Measurements from ENCODE around the gene NELFE.
"Not testable (repeated sequence)": the region's sequence is repeated elsewhere in the genome, so short reads cannot be mapped to it uniquely, and the experiment has no call there.

Gene NELFE, protein sequence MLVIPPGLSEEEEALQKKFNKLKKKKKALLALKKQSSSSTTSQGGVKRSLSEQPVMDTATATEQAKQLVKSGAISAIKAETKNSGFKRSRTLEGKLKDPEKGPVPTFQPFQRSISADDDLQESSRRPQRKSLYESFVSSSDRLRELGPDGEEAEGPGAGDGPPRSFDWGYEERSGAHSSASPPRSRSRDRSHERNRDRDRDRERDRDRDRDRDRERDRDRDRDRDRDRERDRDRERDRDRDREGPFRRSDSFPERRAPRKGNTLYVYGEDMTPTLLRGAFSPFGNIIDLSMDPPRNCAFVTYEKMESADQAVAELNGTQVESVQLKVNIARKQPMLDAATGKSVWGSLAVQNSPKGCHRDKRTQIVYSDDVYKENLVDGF

DNA sequence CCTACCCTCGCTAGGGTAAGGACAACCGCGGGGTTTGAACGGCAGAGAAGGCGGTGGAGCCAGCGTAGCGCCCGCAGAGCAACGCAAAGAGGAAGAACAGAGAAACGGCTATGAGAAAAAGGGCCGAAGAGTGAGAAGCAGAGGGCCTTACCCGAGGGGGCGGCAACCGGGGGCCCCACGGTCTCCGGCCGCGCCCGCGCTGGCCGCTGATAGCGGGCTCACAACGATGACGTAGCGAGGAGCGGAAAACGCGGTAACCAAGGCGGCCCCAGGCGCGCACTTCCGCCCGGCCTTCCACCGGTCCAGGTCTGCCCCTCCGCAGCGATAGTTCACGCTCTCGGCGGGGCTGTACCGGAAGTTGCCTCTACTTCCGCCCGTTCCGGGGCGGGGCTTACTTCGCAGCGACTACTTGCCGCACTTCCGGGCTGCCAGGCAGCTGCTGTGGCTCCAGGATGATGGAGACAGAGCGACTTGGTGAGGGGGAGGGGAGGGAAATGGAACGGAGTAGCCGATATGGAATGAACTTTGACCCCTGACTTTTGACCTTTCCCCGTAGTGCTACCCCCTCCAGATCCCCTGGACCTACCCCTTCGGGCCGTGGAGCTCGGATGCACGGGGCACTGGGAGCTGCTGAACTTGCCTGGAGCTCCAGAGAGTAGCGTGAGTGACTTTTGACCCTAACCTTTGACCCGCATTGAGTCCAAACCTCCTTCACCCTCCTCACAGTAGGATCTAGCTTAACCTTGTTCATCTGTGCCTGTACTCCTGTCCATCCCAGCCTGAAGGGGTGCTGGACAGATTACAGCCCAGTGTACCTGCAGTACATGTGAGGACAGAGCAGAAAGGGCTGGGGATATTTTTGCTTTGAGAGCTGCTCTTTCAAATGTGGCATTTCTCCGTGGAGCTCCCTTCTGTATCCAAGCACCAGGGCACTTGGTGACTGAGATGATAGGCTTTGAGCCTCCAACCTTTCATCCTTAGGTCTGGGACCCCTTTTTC, at the start of gene NELFE, which contains the start of gene SKIC2:
TSS of gene NELFE (minus strand) at position 231 of the 999 bp plus-strand sequence. CDS start 525 bp downstream, outside the sequence.
TSS of gene SKIC2 (plus strand) at position 435 of the 999 bp plus-strand sequence. CDS start at position 453, 18 bp downstream.
- peak; percentile 95 to 98 (median 97) for DNase-seq

DNA sequence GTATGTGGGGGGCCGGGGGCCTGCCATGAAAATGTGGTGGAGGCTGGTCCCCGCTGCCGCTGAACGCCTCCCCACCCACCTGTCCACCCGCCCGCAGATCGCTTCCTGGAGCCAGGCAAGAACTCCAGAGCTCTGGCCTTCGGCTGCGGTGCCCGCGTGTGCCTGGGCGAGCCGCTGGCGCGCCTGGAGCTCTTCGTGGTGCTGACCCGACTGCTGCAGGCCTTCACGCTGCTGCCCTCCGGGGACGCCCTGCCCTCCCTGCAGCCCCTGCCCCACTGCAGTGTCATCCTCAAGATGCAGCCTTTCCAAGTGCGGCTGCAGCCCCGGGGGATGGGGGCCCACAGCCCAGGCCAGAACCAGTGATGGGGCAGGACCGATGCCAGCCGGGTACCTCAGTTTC, 49.3 kb upstream of the NELFE start:
- DNase-seq, result not testable (repeated sequence)

DNA sequence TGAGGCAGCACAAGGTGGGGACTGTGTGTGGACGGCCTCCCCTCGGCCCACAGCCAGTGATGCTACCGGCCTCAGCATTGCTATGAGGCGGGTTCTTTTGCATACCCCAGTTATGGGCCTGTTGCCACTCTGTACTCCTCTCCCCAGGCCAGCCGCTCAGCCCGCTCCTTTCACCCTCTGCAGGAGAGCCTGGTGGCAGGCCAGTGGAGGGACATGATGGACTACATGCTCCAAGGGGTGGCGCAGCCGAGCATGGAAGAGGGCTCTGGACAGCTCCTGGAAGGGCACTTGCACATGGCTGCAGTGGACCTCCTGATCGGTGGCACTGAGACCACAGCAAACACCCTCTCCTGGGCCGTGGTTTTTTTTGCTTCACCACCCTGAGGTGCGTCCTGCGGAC, 48.3 kb upstream of the NELFE start:
- not testable (repeated sequence) for DNase-seq

DNA sequence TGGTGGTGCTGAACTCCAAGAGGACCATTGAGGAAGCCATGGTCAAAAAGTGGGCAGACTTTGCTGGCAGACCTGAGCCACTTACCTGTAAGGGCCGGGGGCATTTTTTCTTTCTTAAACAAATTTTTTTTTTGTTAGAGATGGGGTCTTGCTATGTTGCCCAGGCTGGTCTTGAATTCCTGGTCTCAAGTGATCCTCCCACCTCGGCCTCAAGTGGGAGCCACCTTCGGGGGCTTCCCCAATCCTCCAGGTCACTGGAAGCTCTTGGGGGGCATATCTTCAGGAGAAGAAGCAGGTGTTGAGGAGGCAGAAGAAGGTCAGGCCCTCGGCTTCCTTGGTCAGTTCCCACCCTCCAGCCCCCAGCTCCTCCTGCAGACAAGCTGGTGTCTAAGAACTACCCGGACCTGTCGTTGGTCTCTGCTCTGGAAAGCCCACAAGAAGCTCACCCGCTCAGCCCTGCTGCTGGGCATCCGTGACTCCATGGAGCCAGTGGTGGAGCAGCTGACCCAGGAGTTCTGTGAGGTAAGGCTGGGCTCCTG, 47.3 kb upstream of the NELFE start:
- not testable (repeated sequence) for DNase-seq

DNA sequence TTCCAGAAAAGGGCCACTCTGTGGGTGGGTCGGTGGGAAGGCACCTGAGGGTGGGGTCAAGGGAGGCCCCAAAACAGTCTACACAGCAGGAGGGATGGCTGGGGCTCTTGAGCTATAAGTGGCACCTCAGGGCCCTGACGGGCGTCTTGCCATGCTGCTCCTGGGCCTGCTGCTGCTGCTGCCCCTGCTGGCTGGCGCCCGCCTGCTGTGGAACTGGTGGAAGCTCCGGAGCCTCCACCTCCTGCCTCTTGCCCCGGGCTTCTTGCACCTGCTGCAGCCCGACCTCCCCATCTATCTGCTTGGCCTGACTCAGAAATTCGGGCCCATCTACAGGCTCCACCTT, 46.7 kb upstream of the NELFE start:
- not testable (repeated sequence) for DNase-seq

DNA sequence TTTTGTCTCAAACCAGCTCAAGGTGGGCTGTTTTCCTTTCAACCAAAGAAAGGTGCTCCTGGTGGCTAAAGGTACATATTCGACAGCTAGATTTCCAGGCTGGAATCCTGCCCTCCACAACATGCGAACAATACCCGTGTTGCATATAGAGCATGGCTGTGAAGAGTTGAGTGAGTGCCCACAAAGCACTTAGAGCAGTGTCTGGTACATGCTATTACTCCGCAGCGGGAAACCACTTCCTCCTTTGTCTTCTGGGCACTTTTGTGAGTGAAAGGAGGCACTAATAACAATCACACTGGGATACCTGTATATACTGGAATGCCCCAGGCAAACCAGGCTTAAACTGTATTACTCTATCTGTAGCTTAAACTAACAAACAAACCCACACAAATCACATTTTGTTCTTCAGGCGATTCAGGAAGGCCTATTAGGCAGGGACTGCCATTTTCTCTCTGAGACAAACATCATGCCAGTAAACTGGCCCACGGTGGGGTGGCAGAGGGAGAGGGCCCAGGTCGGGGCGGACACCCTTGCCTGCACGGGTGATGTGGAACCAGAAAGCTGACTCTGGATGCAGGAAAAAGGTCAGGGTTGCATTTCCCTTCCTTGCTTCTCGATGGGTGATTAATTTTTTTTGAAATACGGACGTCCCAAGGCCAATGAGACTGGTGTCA, 46.2 kb upstream of the NELFE start:
- peak in 1 of 6 experiments; percentile 33 for DNase-seq

DNA sequence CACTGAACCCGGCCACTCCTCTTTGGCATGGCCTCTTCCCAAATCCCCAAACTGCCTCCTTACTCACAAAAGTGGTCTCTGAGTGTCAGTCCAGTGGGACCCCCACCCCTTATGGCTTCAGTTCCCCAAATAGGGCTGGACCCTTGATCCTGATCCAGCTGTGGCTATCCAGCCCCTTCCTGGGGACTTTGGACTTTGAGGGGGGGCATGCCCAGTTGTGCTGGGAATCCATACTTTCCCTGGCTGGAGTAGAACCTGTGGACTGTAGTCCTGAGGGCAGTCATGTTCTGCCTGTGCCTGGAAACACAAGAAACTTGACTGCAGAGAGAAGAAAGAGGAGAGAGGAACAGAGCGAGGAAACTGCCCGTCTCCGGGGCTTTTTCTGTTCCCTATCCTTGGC, 45.6 kb upstream of the NELFE start:
- DNase-seq, result not testable (repeated sequence)

DNA sequence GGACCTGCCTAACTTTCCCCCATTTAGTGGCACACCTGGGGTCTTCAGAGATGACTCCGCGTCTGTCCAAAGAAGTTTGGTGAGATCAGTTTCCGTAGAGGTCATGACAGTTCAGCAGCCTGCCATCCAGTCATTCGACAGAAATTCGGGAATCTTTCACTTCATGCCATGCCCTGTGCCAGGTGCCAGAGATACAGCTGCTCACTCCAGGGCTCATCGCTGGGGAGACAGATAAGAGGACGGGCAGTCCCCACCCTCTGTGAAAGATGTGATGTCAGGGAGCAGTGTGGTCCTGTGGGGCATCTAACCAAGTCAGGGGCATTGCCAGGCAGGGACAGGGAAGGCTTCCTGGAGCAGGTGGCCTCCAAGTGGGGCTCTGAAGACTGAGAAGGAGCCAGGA, 44.5 kb upstream of the NELFE start:
- not testable (repeated sequence) for DNase-seq

DNA sequence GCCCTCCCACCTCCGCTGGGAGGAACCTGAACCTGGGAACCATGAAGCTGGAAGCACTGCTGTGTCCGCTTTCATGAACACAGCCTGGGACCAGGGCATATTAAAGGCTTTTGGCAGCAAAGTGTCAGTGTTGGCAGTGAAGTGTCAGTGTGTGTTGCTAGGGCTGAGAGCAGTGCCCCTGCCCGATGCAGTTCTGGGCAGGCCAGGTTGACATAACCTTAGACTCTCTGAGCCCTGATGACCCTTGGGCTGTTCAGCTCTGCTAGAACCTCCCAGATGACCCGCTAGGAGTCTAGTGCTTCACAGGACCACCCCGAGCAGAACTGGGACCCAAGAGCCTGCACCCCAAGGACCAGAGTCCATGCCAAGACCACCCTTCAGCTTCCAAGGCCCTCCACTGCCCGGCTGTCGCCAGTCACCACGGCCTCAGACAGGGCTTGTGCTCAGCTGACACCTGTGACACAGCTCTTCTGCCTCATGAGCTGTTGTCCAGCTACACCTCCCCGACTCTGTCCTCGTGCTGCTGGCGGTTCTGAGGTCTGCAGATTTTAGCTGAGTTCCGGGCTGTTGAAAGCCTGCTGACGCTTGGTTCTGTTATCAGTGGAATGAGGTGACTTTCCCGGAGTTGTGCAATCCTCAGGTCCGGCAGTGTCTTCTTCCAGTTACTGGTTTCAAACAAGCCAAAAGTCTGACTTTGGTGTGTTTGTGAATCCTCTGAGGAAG, 43.9 kb upstream of the NELFE start:
- DNase-seq, result not testable (repeated sequence)

DNA sequence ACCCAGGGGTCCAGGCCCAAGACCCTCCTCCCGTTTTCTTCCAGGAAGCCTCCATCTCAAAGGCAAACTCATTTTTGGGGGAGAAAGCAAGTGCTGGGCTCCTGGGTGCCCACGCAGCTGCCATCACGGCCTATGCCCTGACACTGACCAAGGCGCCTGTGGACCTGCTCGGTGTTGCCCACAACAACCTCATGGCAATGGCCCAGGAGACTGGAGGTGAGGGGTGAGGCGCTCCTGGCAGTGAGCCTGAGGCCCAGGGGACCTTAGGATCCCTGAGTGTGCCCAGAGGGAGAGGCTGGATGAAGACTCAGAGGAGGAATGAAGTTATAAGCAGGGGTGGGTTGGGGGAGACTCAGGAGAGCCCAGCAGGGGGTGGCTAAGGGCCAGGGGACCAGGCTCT, 37.6 kb upstream of the NELFE start:
- not testable (repeated sequence) for DNase-seq

DNA sequence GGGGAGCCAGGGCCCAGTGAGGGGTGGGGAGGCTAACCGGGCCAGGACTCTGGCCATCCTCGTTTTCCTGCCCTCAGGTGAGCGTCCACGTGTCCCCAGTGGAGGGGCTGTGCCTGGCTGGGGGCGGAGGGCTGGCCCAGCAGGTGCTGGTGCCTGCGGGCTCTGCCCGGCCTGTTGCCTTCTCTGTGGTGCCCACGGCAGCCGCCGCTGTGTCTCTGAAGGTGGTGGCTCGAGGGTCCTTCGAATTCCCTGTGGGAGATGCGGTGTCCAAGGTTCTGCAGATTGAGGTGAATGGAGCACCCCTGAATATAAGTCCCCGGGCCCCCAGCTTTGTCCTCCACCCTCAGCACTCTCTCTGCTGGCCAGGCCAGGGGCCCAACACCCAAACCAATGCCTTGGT, 35.6 kb upstream of the NELFE start:
- DNase-seq, result not testable (repeated sequence)

DNA sequence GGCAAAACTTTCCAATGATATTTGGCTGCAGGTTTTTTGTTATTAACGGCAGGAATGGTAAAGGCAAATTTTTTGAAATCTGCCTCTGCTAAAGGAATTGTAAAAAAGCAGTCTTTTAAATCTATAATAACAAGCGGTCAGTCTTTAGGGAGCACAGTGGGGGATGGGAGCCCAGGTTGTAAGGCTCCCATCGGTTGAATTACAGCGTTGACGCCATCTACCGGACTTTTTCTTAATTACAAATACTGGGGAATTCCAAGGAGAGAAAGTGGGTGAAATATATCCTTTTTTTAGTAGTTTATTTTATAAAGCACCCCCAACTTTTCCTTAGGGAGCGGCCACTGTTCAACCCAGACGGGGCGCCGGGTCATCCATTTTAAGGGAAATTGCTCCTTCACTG, 30.6 kb upstream of the NELFE start:
- DNase-seq, result not testable (repeated sequence)

DNA sequence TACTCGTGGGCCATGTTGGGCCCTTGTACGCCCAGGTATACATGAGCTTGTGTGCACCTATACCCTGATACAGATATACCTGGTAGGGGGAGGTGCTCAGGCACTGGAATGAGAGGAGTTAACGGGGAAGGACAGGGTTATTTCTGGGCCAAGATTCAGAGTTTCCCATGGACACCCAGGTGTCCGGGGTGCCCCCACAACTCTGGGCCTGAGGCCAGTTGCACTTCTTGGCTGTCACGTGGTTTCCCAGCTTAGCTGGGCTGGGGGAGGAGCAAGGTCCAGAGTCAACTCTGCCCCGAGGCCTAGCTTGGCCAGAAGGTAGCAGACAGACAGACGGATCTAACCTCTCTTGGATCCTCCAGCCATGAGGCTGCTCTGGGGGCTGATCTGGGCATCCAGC, 23.0 kb upstream of the NELFE start, which contains the start of gene C4A:
TSS of gene C4A (plus strand) at position 314 of the 400 bp plus-strand sequence. CDS start at position 365, 51 bp downstream.
- DNase-seq, result not testable (repeated sequence)

DNA sequence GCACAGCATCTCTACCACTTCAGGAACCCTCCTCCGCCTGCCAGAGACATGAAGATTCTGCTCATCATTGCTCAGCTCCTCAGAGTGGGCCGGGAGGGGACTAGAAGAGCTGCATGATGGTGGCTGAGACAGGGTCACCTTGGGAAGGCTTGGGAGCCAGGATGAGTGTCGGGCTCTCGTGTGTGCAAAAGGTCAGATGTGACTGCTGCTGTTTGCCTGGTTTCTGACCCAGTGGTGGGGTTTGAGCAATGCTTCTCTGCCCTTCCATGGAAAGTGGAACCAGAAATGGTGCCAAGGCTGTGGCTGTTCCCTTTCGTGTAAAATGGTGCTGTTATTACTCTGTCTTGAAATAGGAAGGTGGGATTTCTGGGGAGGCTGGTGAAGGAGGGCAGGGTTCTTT, 22.2 kb upstream of the NELFE start:
- DNase-seq, result not testable (repeated sequence)

DNA sequence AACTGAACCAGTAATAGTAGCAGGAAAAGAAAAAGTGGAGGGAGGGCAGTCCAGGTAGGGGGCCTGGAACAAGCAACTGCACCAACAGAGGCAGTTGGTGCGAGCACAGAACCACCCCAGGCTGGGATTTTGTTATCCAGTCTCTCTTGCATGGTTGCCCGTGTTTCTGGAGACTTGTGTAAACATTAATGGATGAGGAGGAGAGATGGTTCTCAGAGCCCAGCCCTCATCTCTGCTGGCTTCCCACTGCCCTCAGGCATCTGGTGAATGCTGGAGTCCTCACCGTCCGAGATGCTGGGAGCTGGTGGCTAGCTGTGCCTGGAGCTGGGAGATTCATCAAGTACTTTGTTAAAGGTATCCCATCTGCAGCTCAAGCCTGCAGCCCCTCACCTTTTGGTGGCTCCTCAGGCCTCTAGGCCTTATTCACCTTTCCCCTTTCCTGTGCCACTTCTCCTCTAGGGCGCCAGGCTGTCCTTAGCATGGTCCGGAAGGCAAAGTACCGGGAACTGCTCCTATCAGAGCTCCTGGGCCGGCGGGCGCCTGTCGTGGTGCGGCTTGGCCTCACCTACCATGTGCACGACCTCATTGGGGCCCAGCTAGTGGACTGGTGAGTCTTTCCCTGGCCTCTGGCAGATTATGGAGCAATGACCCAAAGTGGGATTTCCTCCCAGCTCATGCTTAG, 21.6 kb upstream of the NELFE start:
- DNase-seq, result not testable (repeated sequence)

DNA sequence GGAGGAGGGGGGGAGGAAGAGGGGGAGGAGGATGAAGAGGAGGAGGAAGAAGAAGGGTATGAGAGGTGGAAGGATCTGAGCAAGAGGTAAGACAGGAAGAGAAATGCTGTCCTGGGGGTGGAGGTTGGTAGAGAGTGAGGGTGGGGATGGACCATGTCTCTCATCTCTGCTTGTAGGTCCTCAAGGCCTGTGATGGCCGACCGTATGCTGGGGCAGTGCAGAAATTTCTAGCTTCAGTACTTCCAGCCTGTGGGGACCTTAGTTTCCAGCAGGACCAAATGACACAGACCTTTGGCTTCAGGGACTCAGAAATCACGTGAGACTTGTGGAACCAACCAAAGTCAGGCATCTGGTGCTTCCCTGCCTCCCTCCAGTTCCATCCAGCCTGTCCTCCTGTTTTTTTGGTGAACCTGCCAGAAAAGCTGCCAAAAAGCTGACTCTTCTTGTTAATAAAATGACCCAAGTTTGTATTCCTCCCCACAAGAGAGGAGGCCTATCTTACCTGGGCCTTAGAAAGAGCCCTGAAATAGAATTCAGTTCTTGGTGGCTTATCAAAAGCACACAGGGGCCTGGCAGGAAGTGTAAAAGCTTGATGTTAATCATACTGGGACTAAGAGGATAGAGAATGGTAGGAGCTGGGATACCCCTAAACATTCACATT, 20.6 kb upstream of the NELFE start:
- DNase-seq, result no peak

DNA sequence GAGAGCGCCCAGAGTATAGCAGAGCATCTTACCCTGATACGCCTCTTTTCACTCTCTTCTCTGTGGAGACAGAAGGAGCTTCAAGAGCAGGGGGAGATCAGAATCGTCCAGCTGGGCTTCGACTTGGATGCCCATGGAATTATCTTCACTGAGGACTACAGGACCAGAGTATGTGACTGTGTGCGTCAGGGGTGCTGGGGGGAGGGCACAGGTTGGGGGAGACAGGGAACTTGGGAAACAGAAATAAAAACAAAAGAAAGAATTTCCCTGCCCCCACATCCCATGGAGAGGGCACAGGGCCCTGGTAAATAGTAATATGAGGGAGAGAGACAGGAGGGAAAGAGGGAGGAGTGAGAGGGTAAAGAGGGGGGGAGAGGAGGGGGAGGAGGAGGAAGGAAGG, 20.1 kb upstream of the NELFE start:
- no peak for DNase-seq

DNA sequence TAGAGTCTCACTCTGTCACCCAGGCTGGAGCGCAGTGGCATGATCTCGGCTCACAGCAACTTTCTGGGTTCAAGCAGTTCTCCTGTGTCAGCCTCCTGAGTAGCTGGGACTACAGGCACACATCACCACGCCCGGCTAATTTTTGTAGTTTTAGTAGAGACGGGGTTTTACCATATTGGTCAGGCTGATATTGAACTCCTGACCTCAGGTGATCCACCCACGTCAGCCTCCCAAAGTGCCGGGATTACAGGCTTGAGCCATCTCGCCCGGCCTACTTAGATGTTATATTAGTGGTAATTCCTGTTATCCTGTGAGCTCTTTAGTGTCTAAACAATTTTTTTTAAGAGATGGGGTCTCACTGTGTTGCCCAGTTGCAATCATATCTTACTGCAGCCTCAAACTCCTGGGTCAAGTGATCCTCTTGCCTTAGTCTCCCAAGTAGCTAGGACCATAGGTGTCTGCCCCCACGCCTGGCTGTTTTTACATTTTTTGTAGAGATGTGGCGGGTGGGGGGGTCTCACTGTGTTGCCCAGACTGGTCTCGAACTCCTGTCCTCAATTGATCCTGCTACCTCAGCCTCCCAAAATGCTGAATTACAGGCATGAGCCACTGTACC, 19.2 kb upstream of the NELFE start:
- no peak for DNase-seq

DNA sequence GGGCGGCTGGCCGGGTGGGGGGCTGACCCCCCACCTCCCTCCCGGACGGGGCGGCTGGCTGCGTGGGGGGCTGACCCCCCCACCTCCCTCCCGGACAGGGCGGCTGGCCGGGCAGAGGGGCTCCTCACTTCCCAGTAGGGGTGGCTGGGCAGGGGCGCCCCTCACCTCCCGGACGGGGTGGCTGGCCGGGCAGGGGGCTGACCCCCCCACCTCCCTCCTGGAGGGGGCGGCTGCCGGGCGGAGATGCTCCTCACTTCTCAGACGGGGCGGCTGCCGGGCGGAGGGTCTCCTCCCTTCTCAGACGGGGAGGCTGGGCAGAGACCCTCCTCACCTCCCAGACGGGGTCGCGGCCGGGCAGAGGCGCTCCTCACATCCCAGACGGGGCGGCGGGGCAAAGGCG, 17.3 kb upstream of the NELFE start:
- not testable (repeated sequence) for DNase-seq

DNA sequence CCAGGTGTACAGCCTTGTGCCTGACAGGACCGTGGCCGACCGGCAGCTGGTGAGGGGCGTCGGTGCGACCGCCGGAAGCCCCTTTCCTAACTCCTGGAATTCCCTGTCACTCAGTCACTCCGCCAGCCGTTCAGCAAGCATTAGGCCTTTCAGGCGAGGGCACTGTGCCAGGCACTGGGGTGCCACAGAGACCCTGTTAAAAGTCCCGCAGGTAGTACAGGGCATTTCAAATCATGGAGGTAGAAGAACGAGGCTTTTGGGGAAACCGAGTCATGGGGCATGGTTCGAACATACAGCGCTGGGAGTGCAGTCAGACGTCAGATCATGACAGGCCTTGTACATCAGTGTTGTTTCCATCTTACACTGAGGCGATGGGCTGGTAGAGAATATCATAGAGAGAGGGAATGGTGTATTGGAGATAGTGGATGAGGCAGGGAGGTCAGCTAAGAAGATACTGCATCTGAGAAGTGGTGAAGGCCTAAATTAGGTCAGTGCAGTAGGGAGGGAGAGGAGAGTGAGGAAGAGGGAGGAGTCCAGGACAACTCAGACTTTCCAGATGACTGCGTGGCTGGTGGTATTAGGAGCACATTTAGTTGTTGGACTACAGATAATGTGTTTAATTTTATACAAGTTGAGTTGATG, 14.1 kb upstream of the NELFE start:
- DNase-seq, result no peak

Data from stimulated activated naive CD4-positive, alpha-beta T cell (primary cell).